ENCODE data around the gene TFCP2.
A peak's percentile ranks its signal among the peaks of the same experiment; 100 is the strongest.

TFCP2 gene

DNA sequence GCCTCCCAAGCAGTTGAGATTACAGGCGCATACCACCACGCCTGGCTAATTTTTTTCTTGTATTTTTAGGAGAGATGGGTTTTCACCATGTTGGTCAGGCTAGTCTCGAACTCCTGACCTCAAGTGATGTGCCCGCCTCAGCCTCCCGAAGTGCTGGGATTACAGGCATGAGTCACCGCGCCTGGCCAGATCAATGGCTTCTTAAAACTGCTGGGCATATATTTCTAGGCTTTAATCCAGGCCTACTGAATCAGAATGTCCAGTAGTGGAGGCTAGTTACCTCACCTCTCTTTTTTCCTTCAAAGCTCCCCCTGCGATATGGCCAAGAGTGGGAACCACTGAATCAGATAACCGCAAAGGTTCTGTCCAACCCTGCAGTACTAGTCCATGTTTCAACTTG is 27.9 kb upstream of the TFCP2 start:
- TF ChIP-seq, protein P1, sequence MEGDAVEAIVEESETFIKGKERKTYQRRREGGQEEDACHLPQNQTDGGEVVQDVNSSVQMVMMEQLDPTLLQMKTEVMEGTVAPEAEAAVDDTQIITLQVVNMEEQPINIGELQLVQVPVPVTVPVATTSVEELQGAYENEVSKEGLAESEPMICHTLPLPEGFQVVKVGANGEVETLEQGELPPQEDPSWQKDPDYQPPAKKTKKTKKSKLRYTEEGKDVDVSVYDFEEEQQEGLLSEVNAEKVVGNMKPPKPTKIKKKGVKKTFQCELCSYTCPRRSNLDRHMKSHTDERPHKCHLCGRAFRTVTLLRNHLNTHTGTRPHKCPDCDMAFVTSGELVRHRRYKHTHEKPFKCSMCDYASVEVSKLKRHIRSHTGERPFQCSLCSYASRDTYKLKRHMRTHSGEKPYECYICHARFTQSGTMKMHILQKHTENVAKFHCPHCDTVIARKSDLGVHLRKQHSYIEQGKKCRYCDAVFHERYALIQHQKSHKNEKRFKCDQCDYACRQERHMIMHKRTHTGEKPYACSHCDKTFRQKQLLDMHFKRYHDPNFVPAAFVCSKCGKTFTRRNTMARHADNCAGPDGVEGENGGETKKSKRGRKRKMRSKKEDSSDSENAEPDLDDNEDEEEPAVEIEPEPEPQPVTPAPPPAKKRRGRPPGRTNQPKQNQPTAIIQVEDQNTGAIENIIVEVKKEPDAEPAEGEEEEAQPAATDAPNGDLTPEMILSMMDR (IDR thresholded peaks at IDR 0.05; ENCODE audit: extremely low read depth, missing control alignments), result no peak
- DNase-seq (ENCODE audit: low spot score), result no peak

DNA sequence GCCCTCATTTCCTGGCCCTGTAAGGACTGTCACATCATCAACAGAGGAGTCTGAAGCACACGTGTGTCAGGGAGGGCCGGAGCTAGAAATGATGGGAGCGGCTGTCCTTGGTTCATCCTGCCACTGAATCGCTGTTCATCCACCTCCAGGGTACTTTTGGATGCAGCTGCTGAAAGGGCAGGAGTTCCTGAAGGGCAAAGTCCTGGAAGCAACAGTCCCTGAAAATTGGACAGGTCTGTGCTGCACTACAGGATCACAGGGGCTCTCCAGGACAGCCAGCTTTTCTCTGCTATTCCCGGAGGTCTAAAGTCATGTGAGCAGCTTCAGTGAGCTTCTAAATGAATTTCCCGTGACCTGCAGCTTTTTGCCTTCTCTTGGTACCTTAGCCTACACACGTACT is 27.2 kb upstream of the TFCP2 start:
- DNase-seq (ENCODE audit: low spot score), result no peak
- TF ChIP-seq, protein P1 (IDR thresholded peaks at IDR 0.05; ENCODE audit: extremely low read depth, missing control alignments), result no peak

DNA sequence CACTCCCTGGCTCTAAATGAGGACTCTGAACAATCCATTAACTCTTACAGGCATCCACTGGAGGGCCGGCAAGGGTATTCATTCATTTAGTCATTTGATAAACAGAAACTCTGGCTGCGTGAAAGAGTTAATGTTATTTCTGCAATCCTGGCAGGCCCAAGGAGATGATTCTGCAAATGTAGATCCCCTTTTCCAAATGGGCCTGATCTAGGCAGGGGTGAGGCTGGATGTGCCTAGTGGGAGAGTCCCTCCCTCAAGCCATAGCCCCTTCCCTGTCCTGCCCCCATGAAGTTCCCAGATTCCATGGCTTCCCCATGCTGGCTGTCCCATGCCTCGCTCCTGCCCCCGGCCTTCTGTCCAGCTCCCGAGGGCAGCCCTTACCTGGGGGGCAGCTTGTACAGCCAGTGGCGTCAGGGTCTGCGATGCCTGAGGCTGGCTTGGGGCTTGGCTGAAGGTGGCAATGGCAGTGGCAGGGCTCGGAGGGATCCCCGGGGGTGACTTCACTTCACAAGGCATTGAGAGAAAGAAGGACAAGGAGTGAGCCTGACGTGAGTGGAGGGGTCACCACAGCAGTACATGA is 26.5 kb upstream of the TFCP2 start:
- DNase-seq (ENCODE audit: low spot score), result no peak
- TF ChIP-seq, protein P1 (IDR thresholded peaks at IDR 0.05; ENCODE audit: extremely low read depth, missing control alignments), result no peak

GRCh38 chr12:51198568-51199365 is 25.8 kb upstream of the TFCP2 start:
- TF ChIP-seq, protein P1 (IDR thresholded peaks at IDR 0.05; ENCODE audit: extremely low read depth, missing control alignments), result no peak
- DNase-seq (ENCODE audit: low spot score), result no peak

DNA sequence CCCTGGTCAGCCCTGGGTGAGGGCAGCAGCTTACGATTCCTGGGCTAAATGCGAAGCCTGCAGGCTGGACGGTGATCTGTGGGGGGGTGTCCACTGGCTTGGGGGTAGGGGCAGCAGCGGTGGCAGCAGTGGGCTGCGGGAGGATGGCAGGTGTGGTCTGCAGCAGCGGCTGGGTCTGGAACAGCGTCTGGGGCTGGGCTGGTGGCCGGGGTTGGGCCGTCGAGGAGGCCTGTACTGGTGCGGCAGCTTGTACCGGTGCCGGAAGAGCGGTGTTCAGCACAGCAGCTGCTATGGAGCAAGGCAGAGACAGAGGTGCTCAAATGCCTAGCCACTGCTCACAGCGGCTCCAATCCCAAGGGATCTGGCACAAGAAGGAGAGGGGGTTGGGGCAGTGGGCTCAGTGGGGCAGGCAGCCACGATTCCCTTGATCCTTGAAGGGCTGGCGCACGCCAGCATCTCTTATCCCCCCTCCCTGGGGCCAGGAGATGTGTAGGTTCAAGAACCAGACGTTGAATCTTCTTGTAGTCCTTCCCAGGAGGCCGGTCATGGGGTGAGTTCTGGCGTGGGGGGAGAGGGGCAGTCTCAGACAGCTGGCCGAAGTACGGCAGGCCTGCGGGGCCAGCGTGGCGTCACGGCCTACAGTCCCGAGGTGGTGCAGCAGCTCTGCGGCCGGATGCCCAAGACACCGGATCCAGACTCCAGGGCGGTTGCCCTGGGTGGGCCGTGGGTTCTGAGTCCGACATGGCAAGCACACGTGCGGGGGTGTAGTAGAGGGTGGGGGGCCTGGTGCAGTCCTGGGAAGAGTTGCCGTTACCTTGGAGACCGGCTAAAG is 25.0 kb upstream of the TFCP2 start:
- DNase-seq (ENCODE audit: low spot score), result no peak
- TF ChIP-seq, protein P1 (IDR thresholded peaks at IDR 0.05; ENCODE audit: extremely low read depth, missing control alignments), result no peak

DNA sequence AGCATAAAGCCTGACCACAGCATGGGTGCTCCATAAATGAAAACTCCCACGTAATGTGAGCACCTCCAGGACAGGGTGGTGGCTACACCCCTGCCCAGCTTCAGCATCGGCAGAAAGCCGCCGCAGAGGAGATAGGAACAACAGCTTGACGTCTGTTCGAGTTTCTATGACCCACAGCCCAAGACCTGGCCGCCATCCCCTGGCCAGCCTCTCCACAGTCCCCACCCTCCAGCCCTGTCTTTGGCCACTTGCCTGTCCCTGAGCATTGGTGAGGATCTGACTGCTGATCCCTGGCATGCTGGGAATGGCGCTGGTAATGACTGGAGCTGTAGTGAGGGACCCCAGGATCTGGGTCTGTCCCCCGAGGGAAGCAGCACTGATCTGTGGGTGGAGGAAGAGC is 23.6 kb upstream of the TFCP2 start:
- TF ChIP-seq, protein P1 (IDR thresholded peaks at IDR 0.05; ENCODE audit: extremely low read depth, missing control alignments), result no peak
- DNase-seq (ENCODE audit: low spot score), result peak; percentile 8

- TF ChIP-seq, protein P1 (IDR thresholded peaks at IDR 0.05; ENCODE audit: extremely low read depth, missing control alignments), result no peak
- DNase-seq (ENCODE audit: low spot score), result no peak
These were observed 22.9 kb upstream of the TFCP2 start for GRCh38 chr12:51195841-51196240.
